Measurements from ENCODE around the gene TMOD1. TPM values are rescaled to one million over a fixed set of nuclear protein-coding genes. Genes with fewer than 3 reads are reported as not detected.
A peak's percentile ranks its signal among the peaks of the same experiment; 100 is the strongest.
"Not testable (repeated sequence)": the region's sequence is repeated elsewhere in the genome, so short reads cannot be mapped to it uniquely, and the experiment has no call there.

TMOD1 gene
- total RNA-seq, 1 donor from 2014 or later, result 0.91 TPM

- no peak overlapping the region for H3K27ac Mint-ChIP-seq
- no peaks in the 10 kb centered on the region for H3K9me3 Mint-ChIP-seq
- peaks cover 36% of the 10 kb centered on the region for H3K36me3 Mint-ChIP-seq (ENCODE audit: low read depth)
- H3K4me1 Mint-ChIP-seq, result no peaks in the 10 kb centered on the region
- intact Hi-C loops (cut with micrococcal nuclease), result no loop called here
- DNase-seq, result peak; percentile 27
- H3K4me3 Mint-ChIP-seq, result no peak overlapping the region
- no peaks in the 10 kb centered on the region for H3K27me3 Mint-ChIP-seq
Measured at GRCh38 chr9:97480174-97480573, 21.3 kb upstream of the TMOD1 start.

DNA sequence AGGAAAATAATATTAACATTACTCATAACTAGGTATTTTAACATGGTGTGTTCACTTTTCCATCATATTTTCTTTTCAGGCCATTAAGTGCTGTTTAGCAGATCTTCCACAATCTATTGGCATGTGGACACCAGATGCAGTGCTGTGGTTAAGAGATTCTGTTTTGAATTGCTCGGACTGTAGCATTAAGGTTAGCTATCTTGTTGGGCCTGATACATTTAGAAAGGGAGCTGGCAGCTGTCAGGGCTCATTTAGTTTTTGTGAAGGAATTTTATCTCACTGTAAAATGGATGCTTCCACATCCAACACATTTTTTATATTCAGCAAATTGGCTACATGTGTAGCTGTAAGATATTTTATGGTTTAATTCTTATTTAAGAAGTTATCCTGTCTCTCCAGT is 20.7 kb upstream of the TMOD1 start:
- Mint-ChIP-seq H3K27me3 (no peaks in the 10 kb centered on the region), H3K9me3 (no peaks in the 10 kb centered on the region), H3K4me3 (no peak overlapping the region), H3K27ac (no peak overlapping the region), H3K36me3 (ENCODE audit: low read depth) (peaks cover 38% of the 10 kb centered on the region), H3K4me1 (no peaks in the 10 kb centered on the region)
- DNase-seq, result peak; percentile 19
- intact Hi-C loops (cut with micrococcal nuclease), result no loop called here

- peak; percentile 47 for DNase-seq
- intact Hi-C loops (cut with micrococcal nuclease), result no loop called here
- Mint-ChIP-seq H3K36me3 (ENCODE audit: low read depth) (peaks cover 58% of the 10 kb centered on the region), H3K9me3 (peaks cover 6% of the 10 kb centered on the region), H3K27me3 (no peaks in the 10 kb centered on the region), H3K4me3 (no peak overlapping the region), H3K4me1 (no peaks in the 10 kb centered on the region), H3K27ac (no peak overlapping the region)
Measured at GRCh38 chr9:97484134-97484533, 17.3 kb upstream of the TMOD1 start.

- DNase-seq, result peak; percentile 6
- Mint-ChIP-seq H3K36me3 (ENCODE audit: low read depth) (peaks cover 62% of the 10 kb centered on the region), H3K27me3 (no peaks in the 10 kb centered on the region), H3K9me3 (peaks cover 12% of the 10 kb centered on the region), H3K27ac (no peak overlapping the region), H3K4me1 (peaks cover 6% of the 10 kb centered on the region), H3K4me3 (no peak overlapping the region)
- intact Hi-C loops (cut with micrococcal nuclease), result no loop called here
Measured at GRCh38 chr9:97487107-97487506, 14.4 kb upstream of the TMOD1 start.

DNA sequence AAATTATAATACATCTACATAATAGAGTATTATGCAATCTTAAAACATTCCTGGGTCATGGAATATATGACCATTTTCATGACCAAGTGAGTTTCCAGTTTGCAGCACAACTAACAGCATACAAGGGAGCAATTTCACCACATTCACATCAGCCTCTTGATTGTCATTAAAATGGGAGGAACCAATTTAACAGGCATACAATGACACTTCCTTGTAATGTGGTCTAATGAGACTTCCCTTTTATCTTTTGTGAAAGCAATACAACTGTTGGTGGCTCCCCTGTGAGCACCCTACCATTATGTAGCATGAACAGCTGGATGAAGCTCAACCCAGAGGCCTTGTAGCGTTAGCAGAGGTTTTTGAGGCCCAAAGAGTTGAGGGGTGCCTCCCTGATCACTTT is 13.6 kb upstream of the TMOD1 start:
- H3K27me3 Mint-ChIP-seq, result no peaks in the 10 kb centered on the region
- intact Hi-C loops (cut with micrococcal nuclease), result no loop called here
- H3K9me3 Mint-ChIP-seq, result peaks cover 12% of the 10 kb centered on the region
- peak; percentile 27 for DNase-seq
- H3K27ac Mint-ChIP-seq, result no peak overlapping the region
- H3K4me3 Mint-ChIP-seq, result no peak overlapping the region
- H3K4me1 Mint-ChIP-seq, result peaks cover 6% of the 10 kb centered on the region
- peaks cover 59% of the 10 kb centered on the region for H3K36me3 Mint-ChIP-seq (ENCODE audit: low read depth)

- Mint-ChIP-seq H3K4me1 (peaks cover 6% of the 10 kb centered on the region), H3K27me3 (no peaks in the 10 kb centered on the region), H3K36me3 (ENCODE audit: low read depth) (peaks cover 54% of the 10 kb centered on the region), H3K27ac (no peak overlapping the region), H3K9me3 (peaks cover 12% of the 10 kb centered on the region), H3K4me3 (no peak overlapping the region)
- intact Hi-C loops (cut with micrococcal nuclease), result no loop called here
- peak; percentile 43 for DNase-seq
Measured at GRCh38 chr9:97491216-97491999, 10.1 kb upstream of the TMOD1 start.

- H3K9me3 Mint-ChIP-seq; H3K27ac Mint-ChIP-seq; H3K4me3 Mint-ChIP-seq; intact Hi-C loops (cut with micrococcal nuclease): not testable (repeated sequence)
- Mint-ChIP-seq H3K36me3 (ENCODE audit: low read depth) (peaks cover 19% of the 10 kb centered on the region), H3K27me3 (peaks cover 27% of the 10 kb centered on the region), H3K4me1 (peaks cover 12% of the 10 kb centered on the region)
- peak; percentile 36 for DNase-seq
Measured at GRCh38 chr9:97497558-97498375, 3.7 kb upstream of the TMOD1 start.

GRCh38 chr9:97498846-97499245 is 2.6 kb upstream of the TMOD1 start:
- H3K4me1 Mint-ChIP-seq, result peaks cover 19% of the 10 kb centered on the region
- intact Hi-C loops (cut with micrococcal nuclease); H3K9me3 Mint-ChIP-seq; DNase-seq; H3K4me3 Mint-ChIP-seq; H3K27ac Mint-ChIP-seq: not testable (repeated sequence)
- peaks cover 19% of the 10 kb centered on the region for H3K36me3 Mint-ChIP-seq (ENCODE audit: low read depth)
- peaks cover 38% of the 10 kb centered on the region for H3K27me3 Mint-ChIP-seq

DNA sequence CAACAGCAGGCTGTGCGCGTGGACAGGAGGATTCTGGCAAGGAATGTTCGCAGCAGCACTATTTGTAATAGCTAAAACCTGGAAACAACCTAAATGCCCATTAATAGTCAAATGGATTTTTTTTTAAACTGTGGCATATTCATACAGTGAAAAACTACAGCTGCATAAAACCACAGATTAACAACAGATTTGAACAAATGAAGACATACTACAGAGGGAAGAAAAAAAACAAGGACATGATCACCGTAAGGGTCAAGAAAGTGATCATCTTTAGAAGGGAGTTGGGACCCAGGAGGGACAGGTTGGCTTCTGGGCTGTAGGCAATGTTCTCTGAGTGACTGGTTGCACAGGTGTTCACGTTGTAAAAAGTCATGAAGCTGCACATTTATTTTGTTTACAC is 1.2 kb upstream of the TMOD1 start:
- peaks cover 20% of the 10 kb centered on the region for H3K4me1 Mint-ChIP-seq
- H3K9me3 Mint-ChIP-seq, result no peaks in the 10 kb centered on the region
- DNase-seq, result peak; percentile 49
- no peak overlapping the region for H3K27ac Mint-ChIP-seq
- H3K4me3 Mint-ChIP-seq, result peak overlapping the region; percentile 42
- intact Hi-C loops (cut with micrococcal nuclease), result loop anchor here (5.0 kb wide), 1 partner anchor 88 kb away; the partner anchor contains the start of gene TDRD7
- peaks cover 18% of the 10 kb centered on the region for H3K36me3 Mint-ChIP-seq (ENCODE audit: low read depth)
- peaks cover 51% of the 10 kb centered on the region for H3K27me3 Mint-ChIP-seq

DNA sequence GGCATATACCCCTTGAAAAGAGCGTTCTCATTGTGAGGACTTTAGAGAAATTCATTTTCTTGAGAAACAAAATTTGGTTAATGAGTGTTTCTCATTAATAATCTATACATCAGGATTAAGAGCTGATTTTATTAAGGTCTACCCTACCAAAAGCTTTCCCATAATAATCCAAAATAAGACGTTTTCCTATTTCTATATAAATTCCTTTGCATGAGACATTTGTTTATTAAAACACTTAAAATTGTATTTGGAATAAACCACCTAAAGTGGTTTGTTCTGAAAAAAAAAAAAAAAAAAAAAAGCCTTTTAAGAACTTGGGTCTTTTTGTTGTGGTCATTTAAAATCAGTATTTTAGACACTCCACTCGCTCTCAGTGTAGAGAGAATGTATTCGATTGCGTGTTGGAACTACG is 695 bp upstream of the TMOD1 start:
- intact Hi-C loops (cut with micrococcal nuclease), result loop anchor here (5.0 kb wide), 1 partner anchor 88 kb away; the partner anchor contains the start of gene TDRD7
- Mint-ChIP-seq H3K4me3 (peak overlapping the region; percentile 76), H3K9me3 (no peaks in the 10 kb centered on the region), H3K36me3 (ENCODE audit: low read depth) (peaks cover 14% of the 10 kb centered on the region), H3K4me1 (peaks cover 20% of the 10 kb centered on the region), H3K27ac (no peak overlapping the region), H3K27me3 (peaks cover 51% of the 10 kb centered on the region)
- no peak for DNase-seq

GRCh38 chr9:97501972-97502221 is 431 bp downstream of the TMOD1 start:
- Mint-ChIP-seq H3K27me3 (peaks cover 51% of the 10 kb centered on the region), H3K4me3 (peak overlapping the region; percentile 66), H3K9me3 (no peaks in the 10 kb centered on the region), H3K4me1 (peaks cover 20% of the 10 kb centered on the region), H3K27ac (no peak overlapping the region), H3K36me3 (ENCODE audit: low read depth) (peaks cover 5% of the 10 kb centered on the region)
- intact Hi-C loops (cut with micrococcal nuclease), result loop anchor here (5.0 kb wide), 1 partner anchor 90 kb away; the partner anchor contains the start of gene TDRD7
- no peak for DNase-seq

GRCh38 chr9:97502222-97502983 is 937 bp downstream of the TMOD1 start:
- Mint-ChIP-seq H3K27ac (peak overlapping the region; percentile 13), H3K9me3 (no peaks in the 10 kb centered on the region), H3K36me3 (ENCODE audit: low read depth) (peaks cover 2% of the 10 kb centered on the region), H3K4me1 (peaks cover 20% of the 10 kb centered on the region), H3K27me3 (peaks cover 51% of the 10 kb centered on the region), H3K4me3 (peak overlapping the region; percentile 66)
- intact Hi-C loops (cut with micrococcal nuclease), result loop anchor here (5.0 kb wide), 1 partner anchor 90 kb away; the partner anchor contains the start of gene TDRD7
- DNase-seq, result peak; percentile 67

DNA sequence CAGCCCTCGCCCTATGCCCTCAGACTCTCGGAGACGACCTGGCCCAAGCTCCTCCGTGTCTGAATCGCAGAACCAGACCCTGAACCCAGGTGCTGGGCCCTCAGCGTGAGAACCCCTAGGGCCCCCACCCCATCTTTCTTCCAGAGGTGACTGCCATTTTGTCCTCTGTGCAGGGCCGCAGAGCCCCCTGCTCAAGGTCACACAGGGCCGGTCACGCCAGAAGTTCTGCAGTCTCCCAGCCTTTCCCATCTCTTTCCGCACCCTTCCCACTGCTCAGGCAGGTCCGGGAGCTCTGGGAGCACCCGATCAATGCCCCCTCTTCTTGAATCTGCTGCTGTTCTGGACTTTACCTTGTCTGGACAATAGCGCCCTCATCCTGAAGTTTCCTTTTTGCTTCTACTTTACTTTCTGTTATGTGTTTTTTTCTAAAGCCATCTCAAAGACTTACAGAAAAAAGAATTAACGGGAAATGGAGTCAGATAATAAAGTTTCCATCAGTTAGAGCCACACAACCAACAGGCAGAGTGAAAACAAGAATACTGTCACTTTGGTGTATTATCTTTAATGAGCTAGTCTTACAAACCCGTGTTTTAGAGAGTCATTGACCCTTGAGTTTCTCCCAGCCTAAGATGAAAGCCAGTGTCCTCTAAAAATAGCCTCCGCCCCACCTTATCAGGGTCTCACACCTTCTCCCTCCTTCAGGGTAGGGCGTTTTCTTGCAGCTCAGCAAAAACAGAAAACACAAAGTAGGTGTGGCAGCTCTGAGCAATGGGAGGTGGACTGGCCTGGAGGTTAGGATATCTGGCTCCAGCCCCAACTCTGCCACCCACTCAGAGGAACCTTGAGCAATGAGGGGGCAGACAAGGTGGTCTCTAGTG is 1.8 kb downstream of the TMOD1 start:
- H3K4me1 Mint-ChIP-seq, result peaks cover 20% of the 10 kb centered on the region

More for the DNA sequence above, 1.8 kb downstream of the TMOD1 start:
- H3K4me3 Mint-ChIP-seq, result peak overlapping the region; percentile 66
- intact Hi-C loops (cut with micrococcal nuclease), result loop anchor here (5.0 kb wide), 1 partner anchor 91 kb away; the partner anchor contains the start of gene TDRD7
- no peak overlapping the region for H3K27ac Mint-ChIP-seq
- H3K36me3 Mint-ChIP-seq (ENCODE audit: low read depth), result no peaks in the 10 kb centered on the region
- no peaks in the 10 kb centered on the region for H3K9me3 Mint-ChIP-seq
- H3K27me3 Mint-ChIP-seq, result peaks cover 51% of the 10 kb centered on the region
- no peak for DNase-seq

All from activated CD4-positive, alpha-beta T cell treated with anti-CD3 and anti-CD28 coated beads, Interleukin-2, amount 10 ng/mL, durations not matched to agents 24 days and 14 days (primary cell).